Measurements from ENCODE around the gene RUNX2.

- no peak for TF ChIP-seq POLR2A (IDR thresholded peaks at IDR 0.05; ENCODE audit: low read depth, low read length)
- no peak for TF ChIP-seq TAF1 (IDR thresholded peaks at IDR 0.05; ENCODE audit: borderline replicate concordance, low read depth, low read length)
- no peak for TF ChIP-seq POLR2AphosphoS5 (IDR thresholded peaks at IDR 0.05; ENCODE audit: low read depth, low read length)
These were observed 30.8 kb upstream of the RUNX2 start for GRCh38 chr6:45297320-45297719.
